Endothelial cell of hepatic sinusoid (primary cell): ENCODE data around the gene KIF18B.
"Not testable (repeated sequence)": the region's sequence is repeated elsewhere in the genome, so short reads cannot be mapped to it uniquely, and the experiment has no call there.

ENCODE experiments used
- in situ Hi-C: cut with HindIII; loops from 2 replicates; pipeline ENCODE4 v1.10.0; 2017; ENCODE audit warnings: low sequenced_read_pairs

The KIF18B gene

DNA sequence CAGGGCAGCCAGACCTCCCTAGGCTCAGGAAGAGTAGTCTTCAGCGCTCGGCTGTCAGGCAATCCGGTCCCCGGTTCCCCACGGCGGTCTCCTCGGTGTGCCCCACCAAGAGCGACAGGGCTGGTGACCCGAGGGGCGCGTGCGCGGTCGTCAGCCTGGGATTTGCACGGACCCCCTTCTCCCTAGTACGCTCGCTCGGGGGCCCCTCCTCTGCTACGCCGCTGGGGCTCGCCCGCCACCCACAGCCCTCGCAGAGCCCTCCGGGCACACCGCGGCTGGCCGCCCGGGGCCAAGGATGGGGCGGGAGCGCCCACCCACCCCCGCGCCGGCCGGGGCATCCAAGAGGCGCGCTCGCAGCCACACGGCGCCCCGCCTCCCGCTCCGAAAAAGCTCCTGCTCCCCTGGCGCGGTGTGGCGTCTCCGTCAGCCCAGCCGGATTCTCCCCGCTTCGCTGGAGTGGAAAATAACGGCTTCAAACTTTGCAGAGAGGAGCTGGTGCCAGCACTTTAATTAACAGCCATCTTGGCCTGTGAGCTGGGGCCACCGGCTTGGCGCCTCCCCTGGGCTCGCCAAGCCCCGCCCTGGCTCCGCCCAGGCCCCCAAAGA is 22.7 kb upstream of the KIF18B start:
- in situ Hi-C loops: no loop called here

DNA sequence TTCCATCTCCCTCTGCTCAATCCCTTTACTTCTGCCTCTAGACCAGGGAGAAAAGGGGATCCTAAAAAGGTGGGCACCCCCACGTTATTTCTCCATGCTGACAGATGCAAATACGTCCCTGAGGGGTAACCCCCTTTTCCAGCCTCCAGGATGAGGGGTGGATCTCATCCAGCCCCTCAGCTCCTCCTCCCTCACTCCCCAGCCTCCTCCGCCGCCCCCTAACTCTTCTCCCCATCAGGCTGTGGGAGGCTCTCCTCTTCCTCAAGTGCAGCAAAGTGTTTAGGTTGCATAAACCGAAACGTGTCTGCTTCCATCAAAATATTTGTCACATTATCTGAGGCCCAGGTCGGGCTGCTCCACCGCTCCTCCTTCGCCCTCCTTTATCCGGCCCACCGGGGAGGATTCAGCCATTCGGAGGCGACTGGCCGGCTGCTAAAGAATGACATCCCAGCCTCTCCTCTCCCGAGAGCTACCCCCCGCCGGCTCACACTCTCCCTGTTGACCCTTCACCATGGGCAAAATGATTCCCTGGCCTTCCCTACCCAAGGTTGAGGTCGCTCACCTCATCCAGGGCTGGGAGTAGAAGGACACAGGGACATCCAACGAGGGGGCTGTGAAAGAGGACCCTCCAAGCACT is 21.7 kb upstream of the KIF18B start:
- in situ Hi-C loops: no loop called here

GRCh38 chr17:44968225-44969143 is 20.9 kb upstream of the KIF18B start, which contains the start of gene C1QL1:
TSS of gene C1QL1 (minus strand) at chr17:44968303. CDS start at chr17:44968048, 255 bp downstream.
- in situ Hi-C loops: no loop called here

DNA sequence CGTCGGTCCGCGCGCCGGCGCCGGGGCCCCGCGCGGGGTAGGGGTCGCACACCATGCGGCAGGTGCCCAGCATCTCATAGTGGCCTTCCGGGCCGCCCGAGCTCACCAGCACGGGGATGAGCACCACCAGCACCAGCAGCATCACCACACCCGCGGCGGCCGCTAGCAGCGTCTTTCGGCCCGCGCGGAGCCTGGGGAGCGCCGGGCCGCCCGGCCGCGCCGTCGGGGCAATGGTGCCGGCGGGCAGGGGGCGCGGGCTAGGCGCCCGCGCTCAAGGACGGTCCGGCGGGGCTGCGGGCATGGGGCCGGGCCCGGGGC is 20.3 kb upstream of the KIF18B start:
- in situ Hi-C loops: no loop called here

GRCh38 chr17:44967026-44967906 is 19.7 kb upstream of the KIF18B start:
- in situ Hi-C loops: no loop called here

DNA sequence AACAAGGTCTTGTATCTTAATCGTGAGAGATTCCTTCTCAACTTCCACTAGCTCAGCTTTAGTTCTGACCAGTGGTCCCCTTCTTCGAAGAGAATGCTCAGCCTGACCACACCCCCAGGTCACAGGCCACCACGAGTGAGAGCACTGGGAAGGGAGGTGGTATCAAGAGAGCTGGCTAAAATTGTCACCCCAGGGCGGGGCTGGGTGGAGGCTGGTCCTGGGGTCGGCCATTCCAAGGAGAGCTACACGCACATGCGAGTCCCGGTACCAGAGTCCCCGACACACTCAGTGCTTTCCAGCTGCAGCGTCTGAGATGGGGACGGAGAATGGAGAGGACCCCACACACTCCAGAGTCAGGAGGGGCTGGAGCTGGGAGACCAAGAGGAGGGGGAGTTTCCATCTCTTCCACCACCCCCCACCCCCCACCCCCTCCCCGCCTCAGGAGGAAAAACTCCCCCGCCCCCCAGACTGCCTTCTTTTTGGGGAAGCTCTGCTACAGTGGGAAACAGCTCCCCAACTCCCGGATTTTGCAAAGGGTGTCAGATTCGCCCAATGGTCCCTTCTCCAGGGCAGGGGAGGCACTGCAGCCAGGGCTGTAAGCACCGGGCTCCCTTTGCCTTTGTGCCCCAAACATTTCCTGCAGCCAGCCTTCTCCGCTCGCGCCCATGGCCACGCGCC is 18.9 kb upstream of the KIF18B start:
- in situ Hi-C loops: no loop called here

DNA sequence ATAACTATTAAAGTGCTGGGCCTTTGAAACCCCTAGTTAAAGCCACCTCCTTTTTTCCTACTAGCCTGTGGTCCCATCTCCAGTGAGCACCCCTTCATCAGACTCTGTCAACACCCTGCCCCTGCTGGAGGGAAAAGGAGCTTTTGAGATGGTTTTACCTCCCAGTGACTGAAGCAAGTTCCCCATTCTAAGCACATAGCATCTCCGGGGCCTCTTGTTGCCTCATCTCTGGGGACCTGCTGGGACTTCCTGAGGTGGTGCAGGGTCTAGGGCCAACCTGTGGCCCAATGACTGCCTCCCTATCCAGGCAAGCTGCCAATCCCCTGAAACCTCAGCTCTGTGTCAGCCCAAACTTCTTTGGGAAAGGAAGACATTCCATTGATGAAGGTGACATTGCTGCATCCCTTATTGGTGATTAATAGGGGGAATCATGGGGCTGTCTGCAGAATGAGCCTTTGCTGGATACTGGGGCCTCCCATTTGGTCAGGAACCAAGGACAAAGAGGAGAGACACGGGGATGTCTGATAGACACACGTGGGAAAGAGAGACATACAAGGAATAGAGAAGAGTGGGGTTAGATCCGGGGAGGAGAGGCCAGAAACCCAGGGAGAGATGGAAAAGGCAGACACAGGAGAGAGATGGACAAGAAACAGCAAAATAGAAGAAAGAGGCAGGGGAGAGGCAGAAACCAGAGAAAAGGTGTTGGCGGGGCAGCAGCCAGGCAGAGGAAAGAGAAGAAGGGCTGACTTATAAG is 18.1 kb upstream of the KIF18B start:
- in situ Hi-C loops: no loop called here

- in situ Hi-C loops: loop anchor here (5.0 kb wide), 1 partner anchor 60 kb away; no protein-coding TSS in a partner anchor
Measured at GRCh38 chr17:44961921-44962350, 14.4 kb upstream of the KIF18B start.

GRCh38 chr17:44960691-44961090 is 13.1 kb upstream of the KIF18B start:
- in situ Hi-C loops: loop anchor here (5.0 kb wide), 1 partner anchor 62 kb away; no protein-coding TSS in a partner anchor

DNA sequence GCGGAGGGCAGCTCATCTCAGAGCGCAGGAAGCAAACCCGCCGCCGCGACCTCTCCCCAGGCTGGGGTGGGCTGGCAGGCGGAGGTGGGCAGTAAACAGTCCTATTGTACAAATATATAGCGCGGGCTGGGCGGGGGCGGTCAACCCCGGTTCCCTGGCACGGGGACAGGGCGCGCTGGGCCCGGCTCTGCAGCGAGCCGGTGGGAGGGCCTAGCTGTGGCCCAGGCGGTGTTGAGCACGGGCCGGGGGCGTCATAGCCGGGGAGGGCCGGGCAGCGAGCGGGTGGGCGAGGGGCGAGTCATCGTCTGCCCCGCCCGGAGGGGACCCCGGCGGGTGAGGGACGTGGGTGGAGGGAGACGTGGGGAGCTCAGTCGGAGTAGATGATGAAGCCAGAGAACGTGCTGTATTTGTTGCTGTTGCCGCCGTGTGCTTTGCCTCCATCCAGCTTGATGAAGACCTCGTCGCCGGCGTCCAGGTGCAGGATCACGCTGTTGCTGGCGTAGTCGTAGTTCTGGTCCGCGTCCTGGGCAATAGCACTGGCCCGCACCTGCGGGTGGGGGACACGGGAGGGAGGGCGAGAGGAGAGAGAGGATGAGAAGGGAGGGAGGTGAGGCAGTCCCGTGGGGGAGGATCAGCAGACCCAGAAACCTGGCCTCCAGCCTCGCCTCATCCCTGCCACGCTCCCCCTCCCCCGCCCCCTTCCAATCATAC is 12.4 kb upstream of the KIF18B start:
- in situ Hi-C loops: loop anchor here (5.0 kb wide), 1 partner anchor 62 kb away; no protein-coding TSS in a partner anchor

- in situ Hi-C loops: no loop called here
Measured at GRCh38 chr17:44956998-44957981, 9.7 kb upstream of the KIF18B start.

- in situ Hi-C loops: no loop called here
Measured at GRCh38 chr17:44955674-44956425, 8.3 kb upstream of the KIF18B start.

- in situ Hi-C loops: no loop called here
Measured at GRCh38 chr17:44952946-44953475, 5.4 kb upstream of the KIF18B start.

DNA sequence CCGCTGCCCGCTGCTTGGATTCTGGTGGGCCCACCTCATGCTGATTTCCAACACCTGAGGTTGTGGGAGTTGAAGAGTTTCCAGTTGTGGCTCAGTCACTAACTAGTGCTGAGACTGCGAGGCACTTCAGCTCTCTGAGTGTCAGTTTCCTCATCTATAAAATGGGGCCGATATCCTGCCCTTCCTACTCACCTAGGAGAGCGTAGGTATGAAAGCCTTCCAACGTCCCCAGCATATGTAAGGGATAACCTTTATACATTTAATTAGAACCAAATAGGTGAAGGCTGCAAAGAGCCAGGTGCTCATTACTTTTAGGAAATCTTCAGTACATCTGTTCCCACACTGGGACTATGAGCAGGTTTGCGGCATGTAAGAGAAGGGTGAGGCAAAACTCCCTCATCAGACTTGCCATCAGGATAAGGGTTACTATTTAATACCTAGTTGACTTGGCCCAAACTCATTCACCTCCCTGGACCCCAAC is 782 bp upstream of the KIF18B start:
- in situ Hi-C loops: no loop called here

DNA sequence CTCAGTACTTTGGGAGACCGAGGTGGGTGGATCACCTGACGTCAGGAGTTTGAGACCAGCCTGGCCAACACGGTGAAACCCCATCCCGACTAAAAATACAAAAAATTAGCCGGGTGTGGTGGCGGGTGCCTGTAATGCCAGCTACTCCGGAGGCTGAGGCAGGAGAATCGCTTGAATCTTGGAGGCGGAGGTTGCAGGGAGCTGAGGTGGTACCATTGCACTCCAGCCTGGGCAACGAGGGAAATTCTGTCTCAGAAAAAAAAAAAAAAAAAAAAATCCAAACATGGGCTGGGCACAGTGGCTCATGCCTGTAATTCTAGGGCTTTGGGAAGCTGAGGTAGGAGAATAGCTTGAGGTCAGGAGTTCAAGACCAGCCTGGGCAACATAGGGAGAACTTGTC is 1.9 kb downstream of the KIF18B start:
- in situ Hi-C loops: not testable (repeated sequence)

- in situ Hi-C loops: no loop called here
Measured at GRCh38 chr17:44942456-44942855, 5.1 kb downstream of the KIF18B start.
